EL (cell line): ENCODE measurements around the gene MAP10.

Experiments used
- DNase-seq: peaks from one replicate; pipeline ENCODE4 v3.0.0-alpha.2; 2016

Gene MAP10

GRCh38 chr1:232798920-232799319 lies 6.3 kb upstream of the MAP10 start:
- DNase-seq = no peak

GRCh38 chr1:232806186-232806510 lies 932 bp downstream of the MAP10 start:
- DNase-seq = no peak

GRCh38 chr1:232810856-232811255 lies 5.6 kb downstream of the MAP10 start:
- no peak for DNase-seq

GRCh38 chr1:232812560-232812959 lies 7.3 kb downstream of the MAP10 start:
- no peak for DNase-seq

GRCh38 chr1:232813097-232813496 lies 7.9 kb downstream of the MAP10 start:
- DNase-seq = no peak

GRCh38 chr1:232813760-232814159 lies 8.5 kb downstream of the MAP10 start:
- DNase-seq = no peak

- DNase-seq = no peak
These were observed 11.1 kb downstream of the MAP10 start for GRCh38 chr1:232816324-232816723.

GRCh38 chr1:232818040-232818439 lies 12.8 kb downstream of the MAP10 start:
- DNase-seq = no peak

- DNase-seq = no peak
These were observed 15.2 kb downstream of the MAP10 start for GRCh38 chr1:232820431-232820830.

GRCh38 chr1:232822530-232822929 lies 17.3 kb downstream of the MAP10 start:
- DNase-seq = no peak

GRCh38 chr1:232826318-232826717 lies 21.1 kb downstream of the MAP10 start:
- DNase-seq = no peak

GRCh38 chr1:232830661-232831060 lies 25.4 kb downstream of the MAP10 start:
- DNase-seq = no peak

- DNase-seq = no peak
These were observed 26.7 kb downstream of the MAP10 start for GRCh38 chr1:232831895-232832294.

GRCh38 chr1:232834066-232834465 lies 28.9 kb downstream of the MAP10 start:
- no peak for DNase-seq

- no peak for DNase-seq
These were observed 29.9 kb downstream of the MAP10 start for GRCh38 chr1:232835166-232835565.

- DNase-seq = peak; percentile 52
These were observed 31.9 kb downstream of the MAP10 start for GRCh38 chr1:232837087-232837486.

GRCh38 chr1:232841823-232842565 lies 36.8 kb downstream of the MAP10 start:
- DNase-seq = no peak

GRCh38 chr1:232844791-232845190 lies 39.6 kb downstream of the MAP10 start:
- peak; percentile 67 for DNase-seq

- no peak for DNase-seq
These were observed 40.3 kb downstream of the MAP10 start for GRCh38 chr1:232845406-232845955.

- DNase-seq = no peak
These were observed 46.3 kb downstream of the MAP10 start for GRCh38 chr1:232851532-232851931.

- DNase-seq = peak; percentile 91
These were observed 49.0 kb downstream of the MAP10 start for GRCh38 chr1:232853994-232854797.

- peak; percentile 41 for DNase-seq
These were observed 49.6 kb downstream of the MAP10 start for GRCh38 chr1:232854798-232855159.

- no peak for DNase-seq
These were observed 51.3 kb downstream of the MAP10 start for GRCh38 chr1:232856541-232856940.
